ENCODE measurements around the gene B3GNT7.
"Not testable (repeated sequence)": the region's sequence is repeated elsewhere in the genome, so short reads cannot be mapped to it uniquely, and the experiment has no call there.

Gene B3GNT7, protein sequence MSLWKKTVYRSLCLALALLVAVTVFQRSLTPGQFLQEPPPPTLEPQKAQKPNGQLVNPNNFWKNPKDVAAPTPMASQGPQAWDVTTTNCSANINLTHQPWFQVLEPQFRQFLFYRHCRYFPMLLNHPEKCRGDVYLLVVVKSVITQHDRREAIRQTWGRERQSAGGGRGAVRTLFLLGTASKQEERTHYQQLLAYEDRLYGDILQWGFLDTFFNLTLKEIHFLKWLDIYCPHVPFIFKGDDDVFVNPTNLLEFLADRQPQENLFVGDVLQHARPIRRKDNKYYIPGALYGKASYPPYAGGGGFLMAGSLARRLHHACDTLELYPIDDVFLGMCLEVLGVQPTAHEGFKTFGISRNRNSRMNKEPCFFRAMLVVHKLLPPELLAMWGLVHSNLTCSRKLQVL

DNA sequence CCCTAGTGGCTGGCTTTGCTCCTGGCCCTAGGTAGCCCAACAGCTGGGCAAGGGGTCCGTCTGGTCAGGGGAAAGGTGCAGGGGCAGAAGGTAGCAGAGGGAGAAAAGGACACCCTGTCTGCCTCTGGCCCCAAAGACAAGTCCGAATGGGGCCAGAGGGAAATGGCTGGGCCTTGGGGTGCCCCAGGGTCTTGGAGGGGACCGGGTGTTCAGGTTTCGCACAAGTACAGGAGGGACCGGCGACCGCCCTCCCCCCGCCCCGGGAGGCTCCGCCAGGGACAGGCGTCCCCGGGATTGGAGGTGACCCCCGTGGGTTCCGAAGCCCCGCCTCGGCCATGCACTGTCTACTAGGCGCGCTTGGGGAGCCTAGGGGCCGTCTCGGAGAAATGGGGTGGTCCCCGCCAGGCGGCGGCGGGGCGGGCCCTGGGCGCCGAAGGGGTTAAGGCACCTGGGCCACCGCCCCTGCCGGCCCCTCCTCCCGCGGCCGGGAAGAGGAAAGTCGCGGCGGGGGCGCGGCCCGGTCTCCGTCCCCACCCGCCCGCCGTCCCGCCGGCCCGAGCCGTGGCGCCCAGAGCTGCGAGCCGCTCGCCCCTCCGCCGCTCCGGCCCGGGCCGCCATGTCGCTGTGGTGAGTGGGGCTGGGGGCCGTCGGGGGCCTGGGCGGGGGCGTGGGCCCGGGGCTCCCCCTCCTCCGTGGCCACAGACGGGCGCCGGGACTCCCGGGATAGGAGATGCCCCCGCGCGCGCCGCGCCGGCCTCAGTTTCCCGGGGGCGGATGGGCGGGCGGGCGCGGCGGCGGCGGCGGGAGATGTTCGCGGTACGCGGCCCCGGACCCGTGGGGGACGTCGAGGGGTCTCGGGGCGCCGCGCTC lies at the start of gene B3GNT7:
B3GNT7 (plus strand) TSS at position 523 of the 870 bp plus-strand sequence; CDS start at position 617, 94 bp downstream.
- peak; percentile 76 for DNase-seq

DNA sequence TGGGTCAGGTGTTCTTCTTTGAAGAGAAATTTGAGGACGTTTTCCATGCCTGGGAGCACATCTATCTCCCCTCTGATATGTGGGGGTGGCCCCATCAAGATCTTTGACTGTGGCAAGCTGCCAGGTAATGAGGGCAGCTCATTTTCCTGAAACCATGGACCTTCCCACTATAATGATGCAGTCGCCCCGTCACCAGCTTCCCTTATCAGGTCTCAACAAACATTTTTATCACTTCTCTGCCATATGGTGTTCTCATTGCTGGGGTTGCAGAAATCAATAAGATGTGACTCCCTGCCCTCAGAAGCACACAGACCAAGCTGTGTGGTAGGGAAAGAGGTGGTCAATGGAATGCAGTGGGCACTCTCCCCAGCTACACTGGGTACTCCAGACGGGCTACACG lies 48.4 kb upstream of the B3GNT7 start:
- no peak for DNase-seq

DNA sequence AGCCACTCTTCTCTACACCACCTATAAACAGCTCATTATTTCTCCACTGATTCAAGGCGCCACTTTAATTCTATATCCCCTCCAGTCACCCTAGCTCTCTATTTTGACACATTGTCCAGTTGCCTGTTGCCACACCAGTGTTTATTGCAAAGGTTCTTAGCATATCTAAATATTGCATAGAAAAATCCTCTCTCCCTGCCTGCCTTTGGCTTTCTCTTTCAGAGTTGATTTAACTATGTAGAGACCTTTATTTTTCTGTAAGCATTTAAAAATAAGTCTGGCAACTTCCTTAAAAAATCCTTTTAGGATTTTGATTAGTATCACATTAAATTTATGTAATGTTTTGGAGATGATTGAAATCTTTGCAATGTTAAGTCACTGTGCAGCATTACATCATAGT lies 47.9 kb upstream of the B3GNT7 start:
- no peak for DNase-seq

DNA sequence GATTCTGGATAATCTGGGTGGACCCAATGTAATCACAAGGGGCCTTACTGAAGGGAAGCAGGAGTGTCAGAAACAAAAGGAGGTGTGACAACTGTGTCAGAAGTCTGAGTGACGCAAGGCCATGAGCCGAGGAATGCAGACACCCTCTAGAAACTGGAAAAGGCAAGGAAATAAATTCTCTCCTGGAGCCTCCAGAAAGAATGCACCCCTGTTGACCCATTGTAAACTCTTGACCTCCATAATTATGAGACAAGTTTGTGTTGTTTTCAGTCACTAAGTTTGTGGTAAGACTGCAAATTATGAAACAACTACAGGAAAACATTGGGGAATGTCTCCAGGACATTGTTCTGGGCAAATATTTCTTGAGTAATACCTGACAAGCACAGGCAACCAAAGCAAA lies 47.3 kb upstream of the B3GNT7 start:
- no peak for DNase-seq

DNA sequence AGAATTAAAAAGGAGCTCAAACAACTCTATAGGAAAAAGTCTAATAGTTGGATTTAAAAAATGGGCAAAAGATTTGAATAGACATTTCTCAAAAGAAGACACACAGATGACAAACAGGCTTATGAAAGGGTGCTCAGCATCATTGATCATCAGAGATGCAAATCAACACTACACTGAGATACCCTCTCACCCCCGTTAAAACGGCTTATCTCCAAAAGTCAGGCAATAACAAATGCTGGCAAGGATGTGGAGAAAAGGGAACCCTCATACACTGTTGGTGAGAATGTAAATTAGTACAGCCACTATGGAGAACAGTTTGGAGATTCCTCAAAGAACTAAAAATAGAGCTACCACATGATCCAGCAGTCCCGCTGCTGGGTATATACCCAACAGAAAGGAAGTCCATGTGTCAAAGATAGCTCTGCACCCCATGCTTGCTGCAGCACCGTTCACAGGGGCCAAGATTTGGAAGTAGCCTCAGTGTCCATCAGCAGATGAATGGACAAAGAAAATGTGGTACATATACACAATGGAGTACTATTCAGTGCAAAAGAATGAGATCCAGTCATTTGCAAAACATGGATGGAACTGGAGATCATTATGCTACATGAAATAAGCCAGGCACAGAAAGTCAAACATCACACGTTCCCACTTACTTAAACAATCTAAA lies 46.7 kb upstream of the B3GNT7 start:
- DNase-seq = no peak

DNA sequence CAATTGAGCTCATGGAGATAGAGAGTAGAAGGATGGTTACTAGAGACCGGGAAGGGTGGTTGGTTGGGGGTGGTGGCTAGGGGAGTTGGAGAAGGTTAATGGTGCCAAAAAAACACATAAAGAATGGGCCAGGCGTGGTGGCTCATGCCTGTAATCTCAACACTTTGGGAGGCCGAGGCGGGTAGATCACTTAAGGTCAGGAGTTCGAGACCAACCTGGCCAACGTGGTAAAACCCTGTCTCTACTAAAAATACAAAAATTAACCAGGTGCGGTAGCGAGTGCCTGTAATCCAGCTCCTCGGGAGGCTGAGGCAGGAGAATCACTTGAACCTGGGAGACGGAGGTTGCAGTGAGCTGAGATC lies 46.2 kb upstream of the B3GNT7 start:
- DNase-seq = not testable (repeated sequence)

DNA sequence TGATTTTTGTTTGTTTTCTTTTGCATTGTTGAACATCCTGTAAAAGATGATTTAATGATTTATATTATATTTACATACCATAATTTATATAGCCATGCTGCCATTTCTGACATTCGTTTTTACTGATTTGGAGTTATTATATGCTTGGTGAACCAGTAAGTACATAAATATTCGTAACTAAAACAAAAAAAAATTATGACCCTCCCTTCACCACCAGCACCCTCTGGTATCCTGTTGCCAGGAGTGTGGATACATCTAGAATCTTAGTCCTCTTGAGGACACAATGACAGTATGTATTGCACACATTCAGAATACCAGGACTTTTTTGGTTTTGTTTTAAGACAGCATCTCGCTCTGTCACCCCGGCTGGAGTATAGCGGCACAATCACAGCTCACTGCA lies 43.9 kb upstream of the B3GNT7 start:
- no peak for DNase-seq

DNA sequence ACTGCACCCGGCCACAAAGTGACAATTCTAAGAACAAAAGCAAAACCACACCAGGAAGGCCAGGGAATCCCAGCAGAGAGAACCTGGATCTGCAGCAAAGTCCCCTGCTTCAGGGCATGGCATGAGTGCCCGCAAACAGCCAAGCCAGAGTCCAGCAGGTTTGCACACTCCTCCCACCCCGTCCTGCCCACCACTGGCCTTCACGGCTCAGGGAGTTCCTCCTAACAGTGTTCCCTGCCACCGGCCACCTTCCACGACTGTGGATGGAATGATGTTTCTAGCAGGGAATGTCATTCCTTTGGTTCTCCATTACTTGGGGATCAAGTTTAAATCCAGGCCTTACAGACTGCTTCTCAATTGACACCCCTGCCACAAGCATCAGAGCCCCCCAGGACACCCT lies 42.0 kb upstream of the B3GNT7 start:
- no peak for DNase-seq

DNA sequence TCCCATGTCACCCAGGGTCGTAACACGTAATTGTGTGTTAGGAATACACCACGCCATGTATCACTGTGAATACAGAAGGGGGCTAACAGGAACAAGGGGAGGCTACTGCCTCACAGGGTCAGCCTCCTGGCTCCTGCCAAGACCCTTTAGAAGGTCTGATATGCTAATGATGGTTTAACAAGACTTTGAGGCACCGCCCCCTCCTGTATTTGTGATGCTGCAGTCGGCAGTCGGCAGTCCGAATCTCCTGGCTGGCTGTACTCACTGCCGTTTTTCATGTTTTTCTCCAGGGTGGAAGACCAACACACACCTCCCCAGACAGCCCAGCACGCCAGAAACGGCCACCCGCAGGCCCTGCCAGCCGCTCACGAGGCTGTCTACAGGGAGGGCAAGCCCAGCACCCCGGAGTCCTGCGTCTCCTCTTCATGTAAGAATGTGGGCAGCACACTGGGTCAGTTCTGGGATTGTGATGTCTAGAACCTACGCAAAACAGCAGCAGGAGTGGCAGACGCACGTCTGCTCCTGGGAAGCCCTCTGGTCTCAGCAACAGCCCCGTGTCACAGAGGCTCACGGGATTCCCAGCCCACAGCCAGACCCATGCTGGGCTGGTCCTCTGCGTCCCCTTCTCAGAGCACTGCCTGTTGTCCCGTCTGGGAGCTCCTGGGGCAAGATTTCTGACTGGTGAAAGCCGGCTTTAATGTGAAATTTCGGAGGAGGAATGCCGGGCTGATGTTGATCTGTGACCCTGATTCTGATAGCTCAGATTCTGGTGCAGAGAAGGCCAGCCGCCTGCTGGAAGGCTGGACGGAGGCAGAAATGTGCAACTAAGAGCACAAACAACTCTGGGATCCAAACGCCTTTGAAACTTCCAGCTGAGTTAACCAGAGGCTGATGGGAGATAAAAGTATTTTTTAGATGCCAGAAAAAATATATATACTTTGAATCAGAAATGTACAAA lies 39.7 kb upstream of the B3GNT7 start:
- DNase-seq = no peak

DNA sequence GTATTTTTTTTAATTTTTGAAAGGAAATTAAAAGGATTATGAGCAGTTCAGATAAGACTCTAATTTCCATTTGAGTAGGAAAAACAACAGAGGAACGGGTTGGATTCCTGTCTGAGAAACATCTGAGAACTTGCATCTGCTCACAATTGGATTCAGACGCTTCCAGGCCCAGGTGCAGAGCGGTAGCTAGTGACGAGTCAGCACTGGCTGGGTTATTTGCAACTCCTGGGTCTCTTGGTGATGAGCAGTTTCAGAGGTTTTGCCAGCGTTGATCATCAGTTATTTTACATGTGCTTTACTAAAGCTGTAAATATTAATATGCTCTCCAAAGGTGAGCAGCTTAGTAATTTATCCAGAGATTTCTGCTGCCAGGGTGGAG lies 39.1 kb upstream of the B3GNT7 start:
- DNase-seq = no peak

DNA sequence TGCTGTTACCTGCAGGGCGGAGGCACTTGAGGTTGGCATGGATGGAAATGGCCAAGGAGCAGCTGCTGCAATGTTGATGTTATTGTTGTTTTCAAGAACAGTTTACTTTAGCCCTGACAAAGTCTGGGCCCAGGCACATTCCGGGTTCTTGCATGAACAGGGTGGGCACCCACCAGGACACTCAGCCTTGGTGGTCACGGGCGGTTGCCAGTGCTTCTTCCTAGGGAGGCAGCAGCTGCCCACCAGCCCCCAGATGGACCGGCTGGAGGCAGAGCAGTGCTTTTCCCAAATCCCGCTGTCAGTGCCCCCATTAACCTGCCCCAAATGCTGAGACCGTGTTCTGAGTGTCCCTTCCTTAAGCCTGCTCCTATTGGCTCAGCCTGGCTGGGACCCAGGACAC lies 38.5 kb upstream of the B3GNT7 start:
- no peak for DNase-seq

DNA sequence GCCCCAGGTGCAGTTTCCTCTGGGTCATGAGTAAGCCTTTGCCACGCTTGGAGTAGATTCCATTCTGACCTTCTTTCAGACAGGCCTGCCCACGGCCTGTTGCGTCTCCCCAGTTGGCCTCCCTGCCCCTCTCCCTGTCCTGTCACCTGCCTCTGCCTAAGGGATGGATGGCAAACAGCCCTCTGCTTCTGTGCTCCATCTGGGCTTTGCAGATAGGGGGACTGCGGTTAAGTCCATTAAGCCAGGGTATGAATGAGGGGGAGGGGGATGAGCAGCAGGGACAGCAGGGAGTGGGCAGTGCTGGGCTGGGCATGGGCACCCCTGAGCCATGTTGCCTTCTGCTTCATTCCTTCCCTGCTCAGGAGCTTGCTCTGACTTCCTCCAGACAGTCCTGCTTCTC lies 37.6 kb upstream of the B3GNT7 start:
- no peak for DNase-seq

DNA sequence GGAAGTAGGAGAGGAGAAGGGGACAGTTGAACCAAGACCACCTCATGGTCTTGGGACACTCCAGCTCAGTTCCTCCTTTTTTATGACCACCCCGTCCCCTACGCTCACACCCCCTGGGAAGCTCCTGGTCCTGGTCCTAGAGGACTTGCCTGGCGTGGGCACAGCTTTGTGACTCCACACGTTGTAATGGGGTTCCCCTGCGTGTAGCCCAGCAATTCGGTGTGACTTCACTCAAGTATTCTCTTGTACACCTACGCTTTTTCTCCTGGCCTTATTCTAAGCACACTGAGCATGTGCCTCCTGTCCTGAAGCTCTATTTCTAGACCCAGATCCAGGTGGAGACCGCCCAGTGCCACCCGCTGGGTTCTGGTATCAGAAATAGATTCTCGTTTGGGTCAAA lies 36.1 kb upstream of the B3GNT7 start:
- no peak for DNase-seq

DNA sequence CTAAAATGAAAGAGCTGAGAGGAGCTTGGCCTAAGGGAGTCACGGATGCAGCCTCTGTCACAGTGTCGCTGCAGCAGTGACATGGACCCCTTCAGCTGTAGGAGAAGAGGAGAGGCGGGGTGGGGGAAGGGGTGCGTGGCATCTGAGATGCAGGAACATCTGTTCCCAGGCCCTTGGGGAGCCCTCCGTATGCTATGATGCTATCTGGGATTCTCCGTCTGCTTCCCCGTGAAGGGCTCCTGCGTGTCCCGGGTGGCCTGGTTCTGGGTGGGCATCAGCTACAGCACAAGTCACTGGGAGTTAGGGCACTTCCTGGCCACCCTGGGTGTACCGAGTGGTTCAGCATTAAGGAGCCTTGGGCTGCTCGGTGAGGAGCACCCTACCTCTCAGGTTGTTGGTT lies 35.6 kb upstream of the B3GNT7 start:
- no peak for DNase-seq

DNA sequence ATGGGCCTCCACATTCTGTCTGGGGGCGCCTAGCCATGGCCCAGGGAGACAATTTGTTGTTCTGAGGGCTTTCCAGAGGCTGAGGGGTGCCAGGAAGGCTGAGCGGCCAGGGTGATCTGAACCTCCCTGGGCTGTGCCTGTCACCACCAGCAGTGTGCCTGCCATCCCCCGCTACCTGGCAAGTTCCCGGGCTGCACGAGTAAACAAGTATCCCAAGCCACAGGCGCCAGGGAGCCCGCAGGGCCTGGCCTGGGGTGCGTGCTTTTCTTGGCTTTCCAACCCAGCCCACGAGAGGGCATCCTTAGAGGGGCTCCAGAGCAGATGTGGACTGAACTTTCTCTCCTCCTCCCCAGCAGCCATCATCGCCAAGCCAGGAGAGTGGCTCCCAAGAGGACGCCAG lies 35.1 kb upstream of the B3GNT7 start:
- DNase-seq = no peak

DNA sequence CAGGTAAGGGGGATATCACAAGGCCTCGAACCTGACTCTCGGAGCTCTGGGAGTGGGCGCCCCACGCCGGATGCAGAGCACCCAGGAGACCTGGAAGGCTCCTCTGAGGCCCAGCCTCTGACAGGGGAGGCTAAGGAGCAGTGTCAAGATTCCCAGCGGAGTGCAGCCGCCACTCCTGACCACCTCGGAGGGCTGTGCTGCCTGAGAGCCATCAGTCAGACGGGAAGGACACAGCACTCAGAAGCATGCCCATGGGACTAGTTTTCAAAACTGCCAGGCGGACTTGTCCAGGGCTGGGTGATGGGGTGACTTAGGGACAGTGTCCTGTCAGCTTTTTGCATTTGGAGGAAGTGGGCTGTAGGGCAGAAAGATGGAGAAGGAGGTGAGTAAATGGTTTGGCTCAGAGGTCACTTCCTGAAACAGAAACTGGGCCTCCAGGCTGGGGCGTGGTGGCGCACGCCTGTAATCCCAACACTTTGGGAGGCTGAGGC lies 34.6 kb upstream of the B3GNT7 start:
- DNase-seq = no peak

DNA sequence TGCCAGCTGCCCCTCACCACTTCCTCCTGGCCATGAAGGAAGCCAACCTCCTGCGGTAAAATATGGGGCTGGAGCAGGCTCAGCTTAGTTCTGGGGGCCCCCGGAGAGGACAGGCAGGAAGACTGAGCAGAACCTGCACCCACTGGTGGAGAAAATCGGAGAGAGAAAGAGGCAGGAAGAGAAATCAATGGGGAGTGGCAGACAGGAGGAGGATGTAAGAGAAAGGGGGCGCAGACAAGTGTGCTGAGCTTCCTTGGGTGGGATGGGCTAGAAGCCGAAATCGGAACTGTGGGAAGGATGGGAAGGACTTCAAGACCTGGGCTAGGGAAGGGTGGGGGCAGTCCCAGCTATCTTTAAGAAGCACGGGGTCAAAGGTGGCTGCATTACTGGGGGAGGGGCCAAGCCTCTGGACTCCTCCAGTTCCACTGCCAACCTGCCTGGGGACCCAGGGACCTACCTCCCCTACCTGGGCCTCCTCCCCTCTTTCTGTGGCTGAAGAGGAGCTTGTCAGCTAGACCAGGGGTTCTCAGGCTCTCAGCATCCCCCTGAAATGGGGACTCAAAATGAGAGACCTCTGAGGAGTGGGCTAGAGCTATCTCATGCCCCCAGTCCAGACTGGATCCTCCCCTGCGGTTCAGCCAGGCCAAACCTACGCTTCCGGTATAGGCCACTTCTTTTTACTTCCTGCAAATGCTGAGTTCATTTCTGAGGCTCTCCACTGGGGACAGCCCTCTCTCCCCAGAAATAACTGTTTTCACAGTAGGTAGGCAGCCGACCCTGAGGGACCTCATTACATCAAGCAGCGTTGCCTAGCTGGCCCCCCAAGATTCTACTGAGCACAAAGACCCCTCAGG lies 33.6 kb upstream of the B3GNT7 start:
- DNase-seq = peak; percentile 28

DNA sequence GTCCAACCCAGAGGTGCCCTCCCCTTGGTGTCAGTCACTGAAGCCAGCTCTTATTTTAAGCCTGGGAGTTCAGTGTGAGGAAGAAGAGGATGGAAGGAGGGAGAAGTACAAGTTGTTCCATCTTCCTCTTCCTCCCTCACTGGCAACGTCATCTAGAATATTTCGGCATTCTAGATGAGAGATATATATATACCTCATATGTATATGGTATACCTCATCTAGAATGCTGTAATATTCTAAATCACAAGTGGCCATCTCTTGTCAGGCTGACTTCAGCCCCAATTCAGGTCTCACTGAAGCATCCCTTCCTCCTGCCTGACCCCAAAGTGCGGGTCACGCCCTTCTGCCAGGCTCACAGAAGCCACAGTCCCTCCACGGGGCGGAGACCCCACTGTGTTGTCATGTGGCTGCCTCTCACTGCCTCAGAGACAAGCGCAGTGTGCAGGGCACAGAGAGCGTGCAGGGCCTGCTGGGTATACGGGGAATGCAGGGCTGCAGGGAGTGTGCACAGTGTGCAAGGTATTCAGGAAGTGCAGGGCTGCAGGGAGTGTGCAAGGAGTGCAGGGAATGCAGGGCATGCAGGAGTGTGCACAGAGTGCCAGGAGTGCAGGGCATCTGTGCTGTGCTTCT lies 32.8 kb upstream of the B3GNT7 start:
- no peak for DNase-seq

DNA sequence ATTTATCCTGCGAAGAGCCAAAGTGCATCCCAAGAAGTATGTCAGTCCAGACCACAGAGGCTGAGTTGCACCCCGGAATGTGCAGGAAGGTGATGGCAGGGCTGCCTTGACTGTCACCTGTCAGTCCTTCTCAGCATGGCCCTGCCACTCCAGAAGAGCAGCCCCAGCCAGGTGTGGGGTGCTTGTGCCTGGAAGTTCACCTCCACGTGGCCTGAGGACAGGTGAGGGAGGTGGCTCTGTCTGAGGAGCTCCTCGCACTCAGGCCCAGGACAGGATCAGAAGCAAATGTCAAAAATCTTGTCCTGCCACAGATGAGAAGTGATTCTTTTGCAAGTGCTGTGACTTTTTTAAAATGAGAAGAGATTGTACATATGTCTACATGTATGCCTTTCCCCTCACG lies 31.4 kb upstream of the B3GNT7 start:
- no peak for DNase-seq

DNA sequence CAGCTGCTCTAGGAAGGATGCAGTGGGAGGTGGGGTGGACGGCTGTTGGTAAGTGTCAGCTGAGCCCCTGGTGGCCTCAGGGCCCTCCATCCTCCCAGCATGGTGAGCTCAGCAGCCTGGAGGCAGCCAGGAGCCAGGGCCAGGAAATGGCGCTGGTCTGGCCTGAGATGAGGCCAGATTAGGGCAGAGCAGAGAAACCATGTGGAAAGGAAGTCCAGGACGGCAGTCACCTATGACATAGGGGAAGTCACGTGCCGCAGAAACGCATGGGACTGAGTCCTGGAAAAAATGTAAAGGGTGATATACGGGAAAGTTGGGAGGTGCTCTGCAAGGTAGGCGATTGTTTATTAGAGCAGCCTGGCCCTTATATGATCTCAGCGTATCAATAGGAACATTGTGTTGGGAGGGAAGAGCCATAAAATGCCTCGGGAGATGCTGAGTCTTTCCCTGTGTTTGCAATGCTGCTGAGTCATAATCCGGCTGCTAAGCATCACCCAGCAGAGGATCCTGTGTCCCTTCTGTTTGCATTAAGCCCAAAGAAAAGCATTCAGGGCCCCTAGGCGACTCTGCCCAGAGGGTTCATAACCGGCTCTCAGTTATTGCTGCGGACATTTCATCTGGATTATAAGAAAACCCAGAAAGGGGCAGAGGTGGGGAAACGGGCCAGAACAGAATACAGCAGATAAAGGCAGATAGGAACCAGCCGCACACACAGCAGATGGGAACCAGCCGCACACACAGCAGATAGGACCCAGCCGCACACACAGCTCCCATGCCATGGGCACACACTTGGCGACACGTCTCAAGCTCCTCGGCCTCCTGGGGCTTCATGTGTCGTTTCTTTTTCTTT lies 30.3 kb upstream of the B3GNT7 start:
- no peak for DNase-seq

Data from NK-92 treated with Interleukin-12 subunit alpha and Interleukin-12 subunit beta, amount 100 ng/mL, for 24 hours (cell line).